ENCODE results near the gene KLHL42. TPM values are rescaled to one million over a fixed set of nuclear protein-coding genes. Genes with fewer than 3 reads are reported as not detected.

The KLHL42 gene
- total RNA-seq, 4 donors from 2014 or later = 40.9 to 56.1 (median 45.3) TPM

DNA sequence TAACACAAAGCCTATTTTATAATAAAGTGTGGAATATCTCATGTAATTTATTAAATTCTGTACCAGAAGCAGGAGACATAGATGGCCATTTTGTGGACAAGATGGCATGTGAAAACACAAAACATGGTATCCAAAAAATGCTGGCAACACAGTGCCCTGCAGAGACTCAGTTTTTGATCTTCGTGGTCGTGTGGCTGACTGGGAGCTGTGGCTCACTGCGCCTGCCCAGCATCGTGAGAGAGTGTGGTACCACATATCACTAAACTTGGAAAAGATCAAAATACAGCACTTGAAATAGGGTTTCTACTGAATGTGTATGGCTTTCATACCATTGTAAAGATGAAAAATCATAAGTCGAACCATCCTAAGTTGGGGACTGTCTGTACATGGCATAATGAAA, 43.0 kb downstream of the KLHL42 start:
- no peak for DNase-seq
- Histone ChIP-seq H3K4me1 (peaks cover 0 to 2% of the 10 kb centered on the region in 2 donors), H3K27me3 (no peaks in the 10 kb centered on the region), H3K36me3 (no peaks in the 10 kb centered on the region), H3K9me3 (no peaks in the 10 kb centered on the region), H3K27ac (no peak overlapping the region), H3K4me3 (no peak overlapping the region)
- TF ChIP-seq POLR2A (IDR thresholded peaks at IDR 0.05) = no peak
- TF ChIP-seq, protein P1, sequence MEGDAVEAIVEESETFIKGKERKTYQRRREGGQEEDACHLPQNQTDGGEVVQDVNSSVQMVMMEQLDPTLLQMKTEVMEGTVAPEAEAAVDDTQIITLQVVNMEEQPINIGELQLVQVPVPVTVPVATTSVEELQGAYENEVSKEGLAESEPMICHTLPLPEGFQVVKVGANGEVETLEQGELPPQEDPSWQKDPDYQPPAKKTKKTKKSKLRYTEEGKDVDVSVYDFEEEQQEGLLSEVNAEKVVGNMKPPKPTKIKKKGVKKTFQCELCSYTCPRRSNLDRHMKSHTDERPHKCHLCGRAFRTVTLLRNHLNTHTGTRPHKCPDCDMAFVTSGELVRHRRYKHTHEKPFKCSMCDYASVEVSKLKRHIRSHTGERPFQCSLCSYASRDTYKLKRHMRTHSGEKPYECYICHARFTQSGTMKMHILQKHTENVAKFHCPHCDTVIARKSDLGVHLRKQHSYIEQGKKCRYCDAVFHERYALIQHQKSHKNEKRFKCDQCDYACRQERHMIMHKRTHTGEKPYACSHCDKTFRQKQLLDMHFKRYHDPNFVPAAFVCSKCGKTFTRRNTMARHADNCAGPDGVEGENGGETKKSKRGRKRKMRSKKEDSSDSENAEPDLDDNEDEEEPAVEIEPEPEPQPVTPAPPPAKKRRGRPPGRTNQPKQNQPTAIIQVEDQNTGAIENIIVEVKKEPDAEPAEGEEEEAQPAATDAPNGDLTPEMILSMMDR (IDR thresholded peaks at IDR 0.05) = no peak
- intact Hi-C loops (cut with DNase I; ENCODE audit: low total_unique reads) = loop anchor here (10.0 kb wide), 1 partner anchor 78 kb away; no protein-coding TSS in a partner anchor

DNA sequence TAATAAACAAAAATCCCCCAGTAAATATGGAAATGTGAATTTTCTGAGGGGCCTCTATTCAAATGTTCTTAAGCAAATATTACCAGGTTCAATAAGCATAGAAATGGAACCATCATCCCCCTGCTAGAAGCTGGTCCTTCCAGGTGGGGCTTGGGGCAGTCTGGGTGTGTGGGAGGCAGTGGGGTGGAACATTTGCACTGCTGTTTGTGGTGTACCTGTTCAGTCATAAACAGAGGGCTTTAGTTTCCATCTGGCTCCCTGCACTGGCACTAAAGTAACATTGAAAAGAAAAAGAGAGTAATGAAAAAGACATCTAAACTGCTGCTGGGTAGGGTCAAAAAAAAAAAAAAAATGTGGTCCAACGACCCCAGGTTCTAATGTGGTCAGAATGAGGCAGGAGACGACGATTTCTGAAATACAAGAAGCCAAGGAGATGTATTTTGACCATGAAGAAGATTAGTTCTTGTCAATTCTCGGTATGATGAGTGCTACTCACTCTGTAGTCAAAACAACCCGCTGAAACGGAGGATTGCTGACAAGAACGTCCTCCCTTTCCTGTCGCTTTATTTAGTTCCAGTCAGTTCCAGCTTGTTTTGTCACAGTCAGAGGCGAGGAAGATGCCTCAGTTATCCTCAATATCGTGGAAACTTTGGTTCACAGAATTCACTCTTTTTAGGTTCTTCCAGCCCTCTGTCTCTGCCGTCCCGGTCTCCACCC, 44.3 kb downstream of the KLHL42 start:
- no peak overlapping the region for H3K4me3 ChIP-seq
- no peak overlapping the region for H3K27ac ChIP-seq
- DNase-seq = no peak
- no peaks in the 10 kb centered on the region for H3K36me3 ChIP-seq
- H3K9me3 ChIP-seq = no peaks in the 10 kb centered on the region
- TF ChIP-seq, protein P1 (IDR thresholded peaks at IDR 0.05) = no peak
- TF ChIP-seq POLR2A (IDR thresholded peaks at IDR 0.05) = no peak
- intact Hi-C loops (cut with DNase I; ENCODE audit: low total_unique reads) = loop anchor here (10.0 kb wide), 1 partner anchor 79 kb away; no protein-coding TSS in a partner anchor
- no peaks in the 10 kb centered on the region for H3K27me3 ChIP-seq
- H3K4me1 ChIP-seq = no peaks in the 10 kb centered on the region

DNA sequence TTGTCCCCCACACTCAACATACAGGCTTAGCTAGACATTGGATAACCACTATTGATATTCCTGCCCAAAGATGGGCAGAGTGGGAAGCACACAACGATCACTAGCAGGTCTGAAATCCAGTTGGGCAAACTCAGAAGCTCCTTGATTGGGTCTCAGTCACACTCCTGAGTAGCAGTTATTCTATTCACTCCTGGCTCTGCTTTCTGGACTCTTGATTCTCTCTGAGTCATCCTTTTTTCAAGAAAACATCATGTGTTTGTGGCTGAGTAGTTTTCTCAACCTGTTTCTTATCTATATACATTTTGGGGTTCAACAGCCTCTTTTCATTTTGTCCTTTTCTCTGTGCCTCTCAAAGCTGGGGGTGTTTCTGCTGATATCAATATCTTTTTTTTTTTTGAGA, 46.0 kb downstream of the KLHL42 start:
- H3K36me3 ChIP-seq = no peaks in the 10 kb centered on the region
- H3K4me3 ChIP-seq = no peak overlapping the region
- no peak for DNase-seq
- no peak overlapping the region for H3K27ac ChIP-seq
- no peaks in the 10 kb centered on the region for H3K9me3 ChIP-seq
- H3K27me3 ChIP-seq = no peaks in the 10 kb centered on the region
- H3K4me1 ChIP-seq = no peaks in the 10 kb centered on the region
- TF ChIP-seq POLR2A (IDR thresholded peaks at IDR 0.05) = no peak
- TF ChIP-seq, protein P1 (IDR thresholded peaks at IDR 0.05) = no peak
- intact Hi-C loops (cut with DNase I; ENCODE audit: low total_unique reads) = loop anchor here (10.0 kb wide), 1 partner anchor 81 kb away; no protein-coding TSS in a partner anchor

DNA sequence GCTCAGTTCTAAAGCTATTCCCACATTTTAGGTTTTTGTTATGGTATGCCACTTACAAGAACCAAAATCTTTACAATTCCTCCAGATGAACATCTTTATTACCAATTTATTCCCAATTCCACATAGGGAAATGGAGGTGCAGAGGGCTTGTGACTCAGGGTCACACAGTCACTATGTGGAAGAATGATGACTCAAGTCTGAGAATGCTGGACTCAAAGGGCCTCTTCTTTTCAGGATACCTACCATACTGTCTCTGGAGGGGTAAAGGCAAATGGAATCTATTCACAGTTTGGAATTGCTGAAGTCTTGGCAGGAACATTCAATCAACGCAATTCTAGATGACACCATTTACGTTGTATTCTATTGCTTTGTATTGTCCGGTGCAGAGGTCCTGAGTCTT, 48.2 kb downstream of the KLHL42 start:
- Histone ChIP-seq H3K4me1 (no peaks in the 10 kb centered on the region), H3K27ac (no peak overlapping the region), H3K36me3 (no peaks in the 10 kb centered on the region), H3K27me3 (no peaks in the 10 kb centered on the region), H3K9me3 (no peaks in the 10 kb centered on the region), H3K4me3 (no peak overlapping the region)
- intact Hi-C loops (cut with DNase I; ENCODE audit: low total_unique reads) = loop anchor here (10.0 kb wide), 1 partner anchor 83 kb away; no protein-coding TSS in a partner anchor
- DNase-seq = no peak
- TF ChIP-seq, protein P1 (IDR thresholded peaks at IDR 0.05) = no peak
- no peak for TF ChIP-seq POLR2A (IDR thresholded peaks at IDR 0.05)

DNA sequence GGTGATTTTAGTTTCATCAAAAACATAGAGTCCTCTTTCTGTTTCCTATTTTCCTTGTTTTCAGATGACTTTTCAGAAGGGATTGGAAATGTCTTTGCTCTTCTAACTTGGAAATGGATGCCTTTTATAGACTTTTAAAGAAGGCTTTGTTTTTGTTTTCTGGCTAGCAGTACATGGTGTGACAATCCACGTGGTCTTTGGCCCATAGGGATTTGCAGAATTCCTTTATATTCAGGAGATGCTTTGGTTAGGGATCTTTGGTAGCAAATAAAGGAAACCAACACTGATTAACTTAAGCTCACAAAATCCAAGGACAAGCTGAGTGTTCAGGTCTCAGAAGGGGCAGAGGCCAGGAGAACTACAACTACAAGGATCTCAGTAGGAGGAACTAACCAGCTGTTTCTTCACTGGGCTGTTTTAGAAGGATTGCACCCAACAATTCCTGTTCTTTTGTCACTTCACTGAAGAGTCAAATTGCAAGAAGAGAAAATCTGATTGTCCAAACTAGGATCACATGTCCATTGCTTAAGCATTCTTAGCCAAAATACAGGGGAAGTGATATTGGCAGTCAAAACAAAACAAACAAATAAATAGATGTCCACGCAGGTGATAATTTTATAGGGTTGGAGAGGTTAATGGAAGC, 58.6 kb downstream of the KLHL42 start:
- intact Hi-C loops (cut with DNase I; ENCODE audit: low total_unique reads) = no loop called here
- DNase-seq = no peak
- TF ChIP-seq, protein P1 (IDR thresholded peaks at IDR 0.05) = no peak
- TF ChIP-seq POLR2A (IDR thresholded peaks at IDR 0.05) = no peak

More for the DNA sequence above, 58.6 kb downstream of the KLHL42 start:
- Histone ChIP-seq H3K27me3 (no peaks in the 10 kb centered on the region), H3K27ac (no peak overlapping the region), H3K4me1 (no peaks in the 10 kb centered on the region), H3K4me3 (no peak overlapping the region), H3K9me3 (no peaks in the 10 kb centered on the region), H3K36me3 (no peaks in the 10 kb centered on the region)
